K562 (cell line): ENCODE measurements around the gene SURF4. TPM values are rescaled to one million over a fixed set of nuclear protein-coding genes. Genes with fewer than 3 reads are reported as not detected.

Experiments
- BHLHE40 ChIP-seq: IDR thresholded peaks from 2 replicates; pipeline ENCODE4 v1.6.1; 2011; ENCODE audit warnings: low read length, improper control_type of control experiment
- CTBP1 ChIP-seq: fragments of 450-650 bp; IDR thresholded peaks from 2 replicates; pipeline ENCODE4 v1.6.1; 2016; ENCODE audit warnings: borderline replicate concordance
- MAX ChIP-seq: sonication (generic); formaldehyde crosslinking; IDR thresholded peaks from 2 replicates; pipeline ENCODE4 v1.9.0; 2022; ENCODE audit warnings: mild to moderate bottlenecking, missing genetic modification reagents
- MEIS2 ChIP-seq: fragments of 450-650 bp; IDR thresholded peaks from 2 replicates; pipeline ENCODE4 v1.6.1; 2014; ENCODE audit warnings: mild to moderate bottlenecking; ENCODE audit not compliant: partially characterized antibody
- MNT ChIP-seq, 2 experiments: fragments of 450-650 bp; conservative IDR thresholded peaks; 2 replicates each; pipeline ENCODE4 v1.6.1; 2017; ENCODE audit warnings: mild to moderate bottlenecking in 2 of 2, moderate library complexity in 2 of 2
- PHB2 ChIP-seq: fragments of 450-650 bp; IDR thresholded peaks from 2 replicates; pipeline ENCODE4 v1.6.1; 2017; ENCODE audit warnings: low read depth
- SMAD1 ChIP-seq: fragments of 150-350 bp; IDR thresholded peaks from 2 replicates; pipeline ENCODE4 v1.6.1; 2014; ENCODE audit warnings: low read length, low read depth; ENCODE audit not compliant: partially characterized antibody
- SMC3 ChIP-seq: conservative IDR thresholded peaks from 2 replicates; pipeline ENCODE4 v1.6.1; 2011; ENCODE audit warnings: low read depth, low read length, improper control_type of control experiment; ENCODE audit not compliant: insufficient read depth
- SNAPC5 ChIP-seq: fragments of 250-450 bp; sonication (Bioruptor Pico); IDR thresholded peaks from 2 replicates; pipeline ENCODE4 v1.8.0; 2021; ENCODE audit warnings: moderate library complexity, mild to moderate bottlenecking, inconsistent platforms
- SP1 ChIP-seq: sonication (generic); formaldehyde crosslinking; IDR thresholded peaks from 2 replicates; pipeline ENCODE4 v1.8.1; 2022; ENCODE audit warnings: mild to moderate bottlenecking, missing genetic modification reagents
- ZFP91 ChIP-seq: sonication (generic); formaldehyde crosslinking; IDR thresholded peaks from 2 replicates; pipeline ENCODE4 v1.8.0; 2022; ENCODE audit warnings: mild to moderate bottlenecking, missing genetic modification reagents
- ZNF143 ChIP-seq: sonication (generic); formaldehyde crosslinking; IDR thresholded peaks from 2 replicates; pipeline ENCODE4 v1.9.0; 2022; ENCODE audit warnings: mild to moderate bottlenecking, missing genetic modification reagents
- ZNF511 ChIP-seq: sonication (generic); formaldehyde crosslinking; IDR thresholded peaks from 2 replicates; pipeline ENCODE4 v1.8.0; 2022; ENCODE audit warnings: mild to moderate bottlenecking, missing genetic modification reagents
- polyA plus RNA-seq, 8 experiments: library from polyadenylated mRNA; depleted of rRNA in 4 of 8; stranded (reverse) in 5 of 8; unstranded in 3 of 8; fragments of >200 nt; fragmentation: Nextera tagmentation in 2 of 8; fragmentation: Illumina TruSeq in 1 of 8; extraction: Ambion mirVana in 2 of 8; extraction: Trizol in 1 of 8; gene quantifications; 2 replicates each; pipeline versions ENCODE4 v1.2.1 to v1.2.3, GENCODE V29; 2011 to 2014; ENCODE audit warnings: inconsistent platforms in 1 of 8, missing spikeins in 1 of 8
- total RNA-seq, 7 experiments: library from RNA; depleted of rRNA in 6 of 7; stranded (reverse); fragments of >200 nt in 6 of 7; fragmentation: Illumina TruSeq in 2 of 7; extraction: Trizol in 2 of 7; gene quantifications; 2 replicates each; pipeline versions ENCODE4 v1.2.1 to v1.2.3, GENCODE V29; 2011 to 2021; ENCODE audit warnings: low replicate concordance in 1 of 7

The SURF4 gene
- total and polyA plus RNA-seq, 9 of the 15 experiments (the other 6 are each of a cell fraction or from before 2014, with no cell fraction given) = 8.4 to 176 (median 130) TPM

- no peak for TF ChIP-seq SMAD1
- TF ChIP-seq PHB2 = no peak
- peak; percentile 60; the same call in 1 of the 2 replicates for TF ChIP-seq MAX (CRISPR knock-in tag)
- 0 out of 2 replicates have a peak, but pooled peaks have one; percentile 25 for TF ChIP-seq ZNF511
- peak; percentile 89 for TF ChIP-seq BHLHE40
- peak; percentile 42; the same call in 1 of the 2 replicates for TF ChIP-seq SP1
- peak; percentile 16 for TF ChIP-seq MEIS2
- peak; percentile 72 for TF ChIP-seq SMC3
- TF ChIP-seq ZFP91 (CRISPR knock-in tag) = peak; percentile 55; the same call in 1 of the 2 replicates
- peak; percentile 20 to 79; a peak in 2 of 4 replicates for TF ChIP-seq MNT (conservative IDR thresholded peaks at IDR 0.05)
- TF ChIP-seq ZNF143 (CRISPR knock-in tag) = 0 out of 2 replicates have a peak, but pooled peaks have one; percentile 8
- TF ChIP-seq CTBP1 = peak; percentile 50; the same call in 1 of the 2 replicates
- no peak for TF ChIP-seq SNAPC5
These were observed 16.3 kb downstream of the SURF4 start (continued) for GRCh38 chr9:133359399-133360175.
